HUES64 (cell line): ENCODE measurements around the gene SRGN.
A peak's percentile ranks its signal among the peaks of the same experiment; 100 is the strongest.
"Not testable (repeated sequence)": the region's sequence is repeated elsewhere in the genome, so short reads cannot be mapped to it uniquely, and the experiment has no call there.

Experiments used
- H3K27ac ChIP-seq: 2 replicates; pipeline ENCODE4 v1.7.0; 2013; ENCODE audit warnings: low read depth, low read length, inconsistent platforms
- H3K27me3 ChIP-seq: 2 replicates; pipeline ENCODE4 v1.6.1; 2013; ENCODE audit warnings: mild to moderate bottlenecking, low read length; ENCODE audit not compliant: insufficient read depth
- H3K36me3 ChIP-seq: 2 replicates; pipeline ENCODE4 v1.6.1; 2013; ENCODE audit warnings: mild to moderate bottlenecking, low read length; ENCODE audit not compliant: insufficient read depth
- H3K4me1 ChIP-seq: 2 replicates; pipeline ENCODE4 v1.6.1; 2013; ENCODE audit warnings: mild to moderate bottlenecking, low read length, moderate library complexity; ENCODE audit not compliant: insufficient read depth
- H3K4me3 ChIP-seq: 2 replicates; pipeline ENCODE4 v1.5.1; 2013; ENCODE audit warnings: mild to moderate bottlenecking, low read length, moderate library complexity
- H3K9ac ChIP-seq: 2 replicates; pipeline ENCODE4 v1.6.1; 2013; ENCODE audit warnings: mild to moderate bottlenecking, low read depth, low read length
- H3K9me3 ChIP-seq: 2 replicates; pipeline ENCODE4 v1.6.1; 2013; ENCODE audit warnings: low read depth, low read length; ENCODE audit not compliant: insufficient read depth
- WGBS: fragments of 150-250, 120-280 bp; methylation state at CpG from one replicate; pipeline ENCODE4 v1.1.7; 2013; ENCODE audit warnings: missing lambda C conversion rate; 5-methylcytosine and 5-hydroxymethylcytosine counted together

SRGN gene

DNA sequence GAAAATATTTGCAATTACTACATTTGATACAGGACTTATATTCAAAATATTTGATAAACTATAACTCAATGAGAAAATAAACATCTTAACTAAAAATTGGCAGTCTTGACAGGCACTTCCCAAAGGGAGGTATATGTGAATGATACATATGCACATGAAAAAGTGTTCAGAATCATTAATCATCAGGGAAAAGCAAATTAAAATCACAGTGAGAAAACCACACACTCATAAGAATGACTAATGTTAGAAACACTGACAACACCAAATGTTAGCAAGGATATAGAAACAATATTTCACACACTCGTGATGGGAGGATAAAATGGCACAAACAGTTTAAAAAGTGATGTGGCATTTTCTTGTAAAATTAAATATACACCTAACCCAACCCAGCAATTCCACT, 32.0 kb downstream of the SRGN start:
- no CpG with 5 or more reads among the region's 1 CpG for WGBS
- no peaks in the 10 kb centered on the region for H3K9me3 ChIP-seq
- H3K9ac ChIP-seq = no peak overlapping the region
- H3K4me3 ChIP-seq = no peak overlapping the region
- H3K27me3 ChIP-seq = no peaks in the 10 kb centered on the region
- no peak overlapping the region for H3K27ac ChIP-seq
- H3K36me3 ChIP-seq = no peaks in the 10 kb centered on the region
- H3K4me1 ChIP-seq = peaks cover 3% of the 10 kb centered on the region; the same call in 1 of the 2 replicates

DNA sequence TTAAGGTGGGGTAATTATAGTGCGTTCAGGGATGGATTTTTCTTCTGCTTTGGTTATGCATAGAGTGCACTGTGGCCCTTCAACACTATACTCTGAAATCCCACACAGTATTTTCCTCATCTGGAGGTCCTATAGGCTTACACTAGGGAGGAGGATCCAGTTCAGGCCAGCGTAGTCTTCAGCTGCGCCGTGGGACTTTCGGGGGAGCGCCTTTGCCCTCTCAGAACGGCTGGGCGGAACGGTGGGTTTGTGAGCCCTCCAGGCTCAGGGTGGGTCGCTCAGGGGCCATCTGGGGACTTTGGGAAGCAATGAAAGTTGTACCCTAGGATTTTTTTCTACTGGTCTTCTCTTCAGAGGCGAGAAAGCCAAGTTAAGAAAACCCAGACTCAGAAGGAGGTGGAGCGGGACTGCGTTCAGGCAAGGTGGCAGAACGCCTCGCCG, 35.4 kb downstream of the SRGN start:
- peak overlapping the region; percentile 100 for H3K4me3 ChIP-seq
- H3K36me3 ChIP-seq = no peaks in the 10 kb centered on the region
- WGBS = 3% methylated on average over 16 of the region's 16 CpGs
- peak overlapping the region; percentile 94 for H3K9ac ChIP-seq
- H3K27ac ChIP-seq = peak overlapping the region; percentile 97
- H3K4me1 ChIP-seq = peaks cover 10% of the 10 kb centered on the region; the same call in 1 of the 2 replicates
- no peaks in the 10 kb centered on the region for H3K27me3 ChIP-seq
- H3K9me3 ChIP-seq = no peaks in the 10 kb centered on the region

DNA sequence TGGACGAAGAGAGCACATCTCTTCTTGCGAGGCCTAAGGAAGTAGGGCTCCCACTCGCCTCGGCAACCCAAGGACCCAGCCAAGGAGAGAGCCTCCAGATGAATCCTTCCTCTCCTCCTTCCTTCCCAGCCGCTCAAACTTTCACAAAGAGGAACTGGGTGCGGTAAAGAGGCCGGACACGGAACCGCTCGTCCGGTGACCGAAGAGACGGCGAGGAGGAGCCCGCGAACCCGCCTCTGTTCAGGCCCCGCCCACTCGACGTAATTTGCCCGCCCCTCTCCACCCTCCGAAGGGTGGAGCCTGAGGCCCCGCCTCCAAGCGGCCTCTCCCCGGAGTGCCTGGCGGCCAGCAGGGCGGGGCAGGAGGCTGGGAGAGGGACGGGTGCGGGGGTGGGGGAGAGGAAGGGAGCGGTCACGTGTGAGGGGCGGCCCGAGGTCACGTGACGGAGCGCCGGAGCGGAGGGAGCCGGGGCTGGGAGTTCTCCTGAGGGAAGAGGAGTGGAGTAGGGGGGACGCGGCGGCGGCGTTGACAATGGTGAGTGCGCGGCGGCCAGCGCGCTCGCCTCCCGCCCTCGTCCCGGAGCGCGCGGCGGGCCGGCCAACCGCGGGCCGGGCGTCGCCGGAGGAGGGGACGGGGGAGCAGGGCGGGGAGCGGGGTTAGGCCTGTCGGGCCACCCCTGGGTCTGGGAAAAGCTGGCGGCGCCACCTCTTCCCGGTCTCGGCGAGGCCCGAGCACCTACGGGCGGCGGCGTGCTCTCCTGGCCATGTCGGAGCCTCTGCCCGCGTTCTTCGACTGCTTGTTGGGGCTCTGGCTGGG, 36.1 kb downstream of the SRGN start, which contains the start of gene VPS26A:
Gene VPS26A (plus strand): TSS at position 432 of the 816 bp plus-strand sequence. CDS start 100 bp downstream, at position 532.
- Histone ChIP-seq H3K4me1 (peaks cover 10% of the 10 kb centered on the region; the same call in 1 of the 2 replicates), H3K9ac (peak within 1 kb of the TSS; percentile 94), H3K9me3 (no peaks in the 10 kb centered on the region), H3K36me3 (no peaks in the 10 kb centered on the region), H3K27ac (peak within 1 kb of the TSS; percentile 97), H3K27me3 (no peaks in the 10 kb centered on the region), H3K4me3 (peak within 1 kb of the TSS; percentile 100)
- under 1% methylated on average over 82 of the region's 82 CpGs for WGBS

DNA sequence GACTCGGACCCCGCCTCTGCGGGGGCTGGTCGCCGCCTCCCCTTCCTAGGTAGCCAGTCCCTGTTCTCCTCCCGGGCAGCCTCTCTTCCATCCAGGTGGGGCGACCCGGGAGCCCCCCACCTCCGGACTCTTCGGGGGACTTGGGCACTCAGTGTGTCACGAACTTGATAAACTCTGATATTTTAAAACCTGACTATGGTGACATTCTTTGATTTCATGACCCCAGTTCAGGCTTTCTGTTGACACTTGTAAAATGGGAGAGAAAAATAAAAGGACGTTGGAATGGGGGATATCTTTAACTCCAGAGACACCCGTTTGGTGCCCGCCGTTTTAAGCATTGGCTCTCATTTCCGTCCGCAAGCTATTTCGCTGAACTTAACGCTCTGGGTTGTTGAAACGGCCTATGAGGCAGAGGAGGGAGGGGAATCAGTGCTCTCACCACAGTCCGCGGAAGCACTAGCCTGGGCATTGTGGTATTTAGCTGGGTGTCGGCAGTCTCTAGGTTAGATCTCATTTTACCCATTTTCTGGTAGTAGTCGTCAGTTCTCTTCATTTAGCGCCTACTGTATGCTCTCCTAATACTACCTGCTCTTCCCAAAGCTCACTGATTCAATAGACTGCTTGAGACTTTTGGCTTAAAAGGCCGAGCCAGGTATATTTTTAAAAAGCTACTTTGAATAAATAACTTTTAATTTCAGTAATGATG, 36.8 kb downstream of the SRGN start:
- H3K4me1 ChIP-seq = peaks cover 10% of the 10 kb centered on the region; the same call in 1 of the 2 replicates
- peak overlapping the region; percentile 89; the same call in 1 of the 2 replicates for H3K27ac ChIP-seq
- H3K4me3 ChIP-seq = peak overlapping the region; percentile 100
- peak overlapping the region; percentile 83 for H3K9ac ChIP-seq
- H3K9me3 ChIP-seq = no peaks in the 10 kb centered on the region
- no peaks in the 10 kb centered on the region for H3K36me3 ChIP-seq
- H3K27me3 ChIP-seq = no peaks in the 10 kb centered on the region
- under 1% methylated on average over 25 of the region's 26 CpGs for WGBS

DNA sequence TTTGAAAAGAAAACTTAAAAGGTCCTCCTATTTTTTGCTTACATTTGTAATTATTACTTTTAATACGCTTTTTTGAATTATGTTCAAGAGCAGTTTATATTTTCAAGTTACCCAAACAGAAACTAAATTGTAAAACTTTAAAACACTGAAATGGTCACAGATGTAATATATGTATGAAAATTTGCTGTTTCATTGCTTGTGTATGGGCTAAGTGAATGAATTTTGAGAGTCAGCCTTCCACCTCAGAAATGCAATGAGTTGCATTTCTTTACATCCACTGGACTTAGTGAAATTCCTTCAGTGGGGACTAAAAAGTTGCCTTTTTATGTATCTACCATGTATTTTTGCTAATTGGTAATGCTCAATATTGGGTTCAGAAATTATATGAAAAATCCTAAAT, 37.7 kb downstream of the SRGN start:
- Histone ChIP-seq H3K9ac (peak overlapping the region; percentile 83; the same call in 1 of the 2 replicates), H3K27ac (no peak overlapping the region)
- no CpG with 5 or more reads among the region's 1 CpG for WGBS

DNA sequence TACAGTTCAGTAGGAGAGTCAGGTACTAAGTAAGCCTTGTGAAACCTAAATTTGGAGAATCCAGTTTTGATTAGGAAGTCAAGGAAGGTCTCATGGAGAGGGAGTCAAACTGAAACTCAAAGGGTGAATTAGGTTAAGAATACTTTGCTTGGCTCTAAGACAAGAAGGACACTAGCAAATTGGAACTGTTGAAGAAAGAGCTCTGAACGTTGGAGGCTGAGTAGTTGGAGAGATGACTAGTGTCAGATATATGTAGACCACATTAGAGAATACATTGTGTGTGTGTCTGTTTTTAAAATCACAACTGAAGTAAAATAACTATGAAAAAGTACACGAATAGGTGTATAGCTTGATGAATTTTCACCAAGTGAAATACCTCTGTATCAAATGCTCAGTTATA, 42.3 kb downstream of the SRGN start:
- 93% methylated on average over 2 of the region's 2 CpGs for WGBS
- H3K9me3 ChIP-seq = no peaks in the 10 kb centered on the region
- peaks cover 5% of the 10 kb centered on the region; the same call in 1 of the 2 replicates for H3K4me1 ChIP-seq
- no peaks in the 10 kb centered on the region for H3K27me3 ChIP-seq
- H3K9ac ChIP-seq = no peak overlapping the region
- peaks cover 27% of the 10 kb centered on the region for H3K36me3 ChIP-seq
- no peak overlapping the region for H3K27ac ChIP-seq
- no peak overlapping the region for H3K4me3 ChIP-seq

More for the DNA sequence above, 37.7 kb downstream of the SRGN start:
- H3K4me3 ChIP-seq = peak overlapping the region; percentile 100
- no peaks in the 10 kb centered on the region for H3K27me3 ChIP-seq
- peaks cover 10% of the 10 kb centered on the region; the same call in 1 of the 2 replicates for H3K4me1 ChIP-seq
- no peaks in the 10 kb centered on the region for H3K9me3 ChIP-seq
- no peaks in the 10 kb centered on the region for H3K36me3 ChIP-seq

DNA sequence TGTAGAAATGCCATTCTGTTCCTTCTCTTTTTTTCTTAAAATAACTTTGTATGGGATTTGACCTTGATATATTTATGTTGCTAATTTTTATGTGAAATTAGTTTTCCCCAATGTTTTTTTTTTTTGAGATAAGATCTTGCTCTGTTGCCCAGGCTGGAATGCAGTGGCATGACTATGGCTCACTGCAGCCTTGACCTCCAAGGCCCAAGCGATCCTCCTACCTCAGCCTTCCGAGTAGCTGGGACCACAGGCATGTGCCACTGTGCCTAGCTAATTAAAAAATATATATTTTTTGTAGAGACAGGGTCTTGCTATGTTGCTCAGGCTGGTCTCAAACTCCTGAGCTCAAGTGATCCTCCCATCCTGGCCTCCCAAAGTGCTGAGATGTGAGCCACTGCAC, 52.1 kb downstream of the SRGN start:
- Histone ChIP-seq H3K9ac (no peak overlapping the region), H3K4me1 (no peaks in the 10 kb centered on the region), H3K27me3 (no peaks in the 10 kb centered on the region), H3K4me3 (no peak overlapping the region), H3K9me3 (no peaks in the 10 kb centered on the region), H3K27ac (no peak overlapping the region), H3K36me3 (peaks cover 21% of the 10 kb centered on the region)
- WGBS = 98% methylated on average over 2 of the region's 2 CpGs

DNA sequence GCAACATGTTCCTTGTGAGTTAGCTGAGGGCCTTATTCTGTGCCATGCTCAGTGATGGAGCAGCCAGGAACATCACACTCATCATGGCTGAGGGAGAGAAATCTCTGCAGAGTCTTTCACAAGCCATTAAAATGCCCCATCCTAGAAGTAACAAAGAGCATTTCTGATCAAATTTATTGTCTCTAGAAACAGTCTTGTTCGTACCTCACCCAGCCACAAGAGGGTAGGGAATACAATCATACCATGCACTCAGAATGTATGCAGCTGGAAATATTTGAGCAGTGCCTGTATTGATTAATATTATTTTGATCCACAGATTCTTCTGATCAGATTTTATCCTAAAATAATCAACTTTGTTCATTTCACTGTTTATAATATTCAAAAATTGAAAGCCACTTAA, 53.4 kb downstream of the SRGN start:
- WGBS = 100% methylated on average over 1 of the region's 1 CpG

DNA sequence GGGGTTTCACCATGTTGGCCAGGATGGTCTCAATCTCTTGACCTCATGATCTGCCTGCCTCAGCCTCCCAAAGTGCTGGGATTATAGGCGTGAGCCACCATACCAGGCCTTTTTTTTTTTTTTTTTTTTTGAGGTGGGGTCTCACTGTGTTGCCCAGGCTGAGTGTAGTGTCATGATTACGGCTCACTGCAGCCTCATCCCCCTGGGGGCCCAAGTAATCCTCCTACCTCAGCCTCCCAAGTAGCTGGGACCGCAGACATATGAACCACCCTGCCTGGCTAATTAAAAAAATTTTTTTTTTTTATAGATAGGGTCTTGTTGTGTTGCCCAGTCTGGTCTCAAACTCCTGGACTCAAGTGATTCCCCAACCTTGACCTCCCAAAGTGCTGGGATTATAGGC, 54.2 kb downstream of the SRGN start:
- H3K27me3 ChIP-seq, H3K4me3 ChIP-seq, H3K27ac ChIP-seq, H3K9ac ChIP-seq, H3K4me1 ChIP-seq, H3K36me3 ChIP-seq, H3K9me3 ChIP-seq: not testable (repeated sequence)
- WGBS = 100% methylated on average over 1 of the region's 3 CpGs

More for the DNA sequence above, 53.4 kb downstream of the SRGN start:
- Histone ChIP-seq H3K9ac (no peak overlapping the region), H3K9me3 (no peaks in the 10 kb centered on the region), H3K4me1 (no peaks in the 10 kb centered on the region), H3K27ac (no peak overlapping the region), H3K36me3 (peaks cover 11% of the 10 kb centered on the region), H3K27me3 (no peaks in the 10 kb centered on the region), H3K4me3 (no peak overlapping the region)

DNA sequence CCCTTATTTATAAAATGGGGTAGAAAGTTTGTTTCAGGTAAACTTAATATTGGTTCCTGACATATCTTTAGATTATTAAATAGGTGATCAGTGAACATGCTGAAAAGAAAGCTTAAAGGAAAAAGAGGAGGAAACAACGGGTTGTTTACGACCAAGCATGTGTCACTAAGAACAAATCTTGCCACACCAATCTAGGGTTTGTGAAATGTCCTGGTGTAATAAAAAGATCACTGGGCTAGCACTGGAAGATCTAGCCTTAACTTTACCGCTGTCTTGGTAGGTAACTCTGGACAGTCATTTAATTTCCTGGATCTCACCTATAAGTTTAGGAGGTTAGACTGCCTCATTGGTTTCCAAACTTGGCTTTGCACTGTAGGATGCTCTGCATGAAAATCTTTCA, 55.1 kb downstream of the SRGN start:
- no peaks in the 10 kb centered on the region for H3K4me1 ChIP-seq
- H3K36me3 ChIP-seq = no peaks in the 10 kb centered on the region
- H3K27ac ChIP-seq = no peak overlapping the region
- H3K27me3 ChIP-seq = no peaks in the 10 kb centered on the region
- WGBS = 60% methylated on average over 3 of the region's 3 CpGs
- no peak overlapping the region for H3K9ac ChIP-seq
- H3K9me3 ChIP-seq = no peaks in the 10 kb centered on the region
- no peak overlapping the region for H3K4me3 ChIP-seq

DNA sequence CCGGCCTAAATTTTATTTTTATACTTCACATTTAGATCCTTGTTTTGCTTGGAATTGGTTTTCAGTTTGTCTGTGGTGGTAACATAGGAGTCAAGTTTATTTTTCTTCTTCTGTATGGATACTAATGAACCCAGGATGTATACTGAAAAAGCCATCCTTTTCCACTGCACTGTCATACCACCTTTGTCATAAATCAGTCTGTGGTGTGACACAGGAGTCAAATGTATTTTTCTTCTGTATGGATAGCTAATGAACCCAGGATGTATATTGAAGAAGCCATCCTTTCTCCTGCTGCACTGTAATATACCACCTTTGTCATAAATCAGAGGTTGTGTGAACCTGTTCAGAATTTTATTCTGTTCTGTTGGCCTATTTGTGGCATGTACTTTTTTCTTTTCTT, 57.4 kb downstream of the SRGN start:
- Histone ChIP-seq H3K27ac (no peak overlapping the region), H3K9me3 (no peaks in the 10 kb centered on the region), H3K9ac (no peak overlapping the region), H3K27me3 (no peaks in the 10 kb centered on the region), H3K36me3 (no peaks in the 10 kb centered on the region), H3K4me1 (no peaks in the 10 kb centered on the region), H3K4me3 (no peak overlapping the region)
- WGBS = 83% methylated on average over 1 of the region's 1 CpG
